Measurements from ENCODE around the gene MBTPS2. TPM values are rescaled to one million over a fixed set of nuclear protein-coding genes. Genes with fewer than 3 reads are reported as not detected.

The MBTPS2 gene
- total and polyA plus RNA-seq, 4 donors, result 12.1 to 34.7 (median 29.8) TPM

DNA sequence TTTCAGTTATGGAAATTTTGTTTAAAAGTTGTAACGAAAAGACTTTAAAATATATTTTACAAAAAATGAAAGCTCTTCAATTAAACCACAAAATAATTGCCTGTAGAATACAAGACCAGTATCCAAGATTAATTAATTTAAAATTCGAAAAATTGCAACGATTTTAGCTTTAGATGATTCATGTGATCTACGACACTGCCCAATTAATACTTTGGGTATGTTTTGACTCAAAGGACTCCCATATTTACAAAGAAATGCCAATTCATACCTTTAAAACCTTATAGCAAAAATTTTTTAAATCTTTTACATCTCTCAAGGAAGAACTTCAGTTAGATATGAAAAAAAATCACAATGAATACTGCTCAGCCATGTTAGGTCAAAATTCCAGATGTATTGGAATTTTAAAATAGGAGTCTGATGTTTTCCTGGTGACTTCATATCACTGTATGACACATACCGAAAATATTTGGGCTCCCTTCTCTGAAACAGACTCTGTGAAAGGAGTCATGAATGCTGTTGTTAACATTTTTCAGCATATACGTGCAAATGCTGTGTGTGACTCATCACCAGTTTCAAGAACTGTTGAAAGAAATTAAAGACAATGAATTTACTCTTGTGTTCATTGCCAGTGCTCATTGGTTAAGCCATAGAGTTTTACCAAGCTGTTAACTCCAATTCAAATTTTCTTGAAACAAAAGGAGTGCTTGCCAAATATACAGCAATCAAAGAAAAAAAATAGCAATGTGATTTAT, 87.3 kb downstream of the MBTPS2 start:
- Histone ChIP-seq H3K36me3 (ENCODE audit: control insufficient read depth, insufficient read depth, low read length) (no peaks in the 10 kb centered on the region), H3K27me3 (ENCODE audit: control insufficient read depth, insufficient read depth, low read length) (no peaks in the 10 kb centered on the region), H3K27ac (ENCODE audit: low read depth, low read length) (no peak overlapping the region), H3K4me3 (ENCODE audit: low read depth, low read length) (no peak overlapping the region), H3K4me1 (ENCODE audit: control insufficient read depth, insufficient read depth, low read length) (no peaks in the 10 kb centered on the region), H3K9me3 (ENCODE audit: control insufficient read depth, insufficient read depth, low read length) (no peaks in the 10 kb centered on the region)
- peak in 1 of 6 donors; percentile 56 for DNase-seq (ENCODE audit: low read depth in 4 of 6, low spot score in 6 of 6)
- WGBS (ENCODE audit: insufficient coverage), result no CpG with 5 or more reads among the region's 6 CpGs

DNA sequence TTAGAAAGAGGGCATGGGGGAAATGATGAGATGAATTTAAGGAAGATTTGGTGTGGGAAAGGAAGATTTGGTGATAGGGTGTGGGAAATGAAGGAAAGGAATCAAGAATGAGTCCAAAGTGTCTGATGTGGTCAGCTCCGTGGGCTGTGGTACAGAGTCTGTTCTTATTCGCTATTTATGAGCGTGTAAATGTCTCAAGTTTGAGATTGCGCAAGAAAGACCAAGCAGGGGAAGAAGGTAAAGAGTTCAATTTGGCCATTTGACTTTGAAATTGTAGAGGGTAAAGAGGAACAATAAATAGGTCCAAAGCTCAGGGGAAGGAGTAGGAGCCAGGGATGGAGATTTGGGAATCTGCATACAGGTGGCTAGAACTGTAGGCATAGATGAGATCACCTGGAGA, 89.8 kb downstream of the MBTPS2 start:
- 87% methylated on average over 4 of the region's 4 CpGs for WGBS (ENCODE audit: insufficient coverage)
- Histone ChIP-seq H3K36me3 (ENCODE audit: control insufficient read depth, insufficient read depth, low read length) (no peaks in the 10 kb centered on the region), H3K4me3 (ENCODE audit: low read depth, low read length) (no peak overlapping the region), H3K27me3 (ENCODE audit: control insufficient read depth, insufficient read depth, low read length) (no peaks in the 10 kb centered on the region), H3K27ac (ENCODE audit: low read depth, low read length) (no peak overlapping the region), H3K9me3 (ENCODE audit: control insufficient read depth, insufficient read depth, low read length) (no peaks in the 10 kb centered on the region), H3K4me1 (ENCODE audit: control insufficient read depth, insufficient read depth, low read length) (no peaks in the 10 kb centered on the region)
- DNase-seq (ENCODE audit: low read depth in 4 of 6, low spot score in 6 of 6), result no peak

DNA sequence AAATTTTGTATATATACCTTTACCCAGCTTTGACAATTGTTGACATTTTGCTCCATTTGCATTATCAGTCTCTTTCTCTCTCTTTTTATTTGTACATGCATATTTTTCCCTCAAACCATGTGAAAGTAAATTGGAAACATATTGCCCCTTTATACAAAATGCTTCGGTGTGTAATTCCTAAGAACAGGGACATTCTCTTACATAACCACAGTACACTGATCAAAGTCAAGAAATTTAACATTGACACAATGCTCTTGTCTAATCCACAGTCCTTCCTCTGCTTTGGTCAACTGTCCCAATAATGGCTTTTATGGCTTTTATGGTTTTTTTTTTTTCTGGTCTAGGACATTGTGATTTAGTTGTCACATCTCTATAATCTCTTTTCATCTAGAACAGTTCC, 91.6 kb downstream of the MBTPS2 start:
- no peak for DNase-seq (ENCODE audit: low read depth in 4 of 6, low spot score in 6 of 6)

DNA sequence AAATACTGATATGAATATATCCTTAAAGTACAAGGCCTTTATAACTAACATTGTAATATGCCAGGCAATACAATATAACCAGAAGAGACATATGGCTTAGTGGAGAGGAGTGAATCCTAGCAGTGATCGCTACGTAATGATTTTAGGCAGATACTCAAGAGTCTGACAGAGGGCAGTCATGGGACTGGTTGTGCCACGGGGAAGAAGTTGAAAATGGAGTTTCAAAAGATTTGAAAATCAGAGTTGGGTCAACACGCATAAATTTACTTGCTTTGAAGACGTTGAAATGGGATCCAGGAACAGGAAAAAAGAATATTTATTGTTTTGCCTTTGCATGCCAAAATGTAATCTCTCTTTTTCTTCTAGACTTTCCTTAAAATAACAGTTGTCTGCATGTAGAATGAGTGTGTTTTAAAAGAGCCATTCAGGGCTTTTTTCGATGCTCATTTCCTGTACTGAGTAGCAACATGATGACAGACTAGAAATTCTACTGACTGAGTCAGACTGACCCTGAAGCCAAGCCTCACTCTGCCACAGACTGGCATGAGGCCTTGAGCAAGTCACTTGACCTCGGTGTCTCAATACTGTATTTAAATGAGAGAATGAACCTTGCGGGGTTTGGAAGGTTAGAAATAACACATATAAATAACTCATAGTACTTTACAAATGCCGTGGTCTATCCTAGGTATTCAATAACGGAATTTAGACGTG, 93.0 kb downstream of the MBTPS2 start:
- Histone ChIP-seq H3K27ac (ENCODE audit: low read depth, low read length) (no peak overlapping the region), H3K4me3 (ENCODE audit: low read depth, low read length) (no peak overlapping the region), H3K4me1 (ENCODE audit: control insufficient read depth, insufficient read depth, low read length) (no peaks in the 10 kb centered on the region), H3K36me3 (ENCODE audit: control insufficient read depth, insufficient read depth, low read length) (no peaks in the 10 kb centered on the region), H3K27me3 (ENCODE audit: control insufficient read depth, insufficient read depth, low read length) (no peaks in the 10 kb centered on the region), H3K9me3 (ENCODE audit: control insufficient read depth, insufficient read depth, low read length) (no peaks in the 10 kb centered on the region)
- WGBS (ENCODE audit: insufficient coverage), result 56% methylated on average over 4 of the region's 11 CpGs
- DNase-seq (ENCODE audit: low read depth in 4 of 6, low spot score in 6 of 6), result peak in 1 of 6 donors; percentile 15

More for the DNA sequence above, 91.6 kb downstream of the MBTPS2 start:
- Histone ChIP-seq H3K4me1 (ENCODE audit: control insufficient read depth, insufficient read depth, low read length) (no peaks in the 10 kb centered on the region), H3K27me3 (ENCODE audit: control insufficient read depth, insufficient read depth, low read length) (no peaks in the 10 kb centered on the region), H3K27ac (ENCODE audit: low read depth, low read length) (no peak overlapping the region), H3K9me3 (ENCODE audit: control insufficient read depth, insufficient read depth, low read length) (no peaks in the 10 kb centered on the region), H3K36me3 (ENCODE audit: control insufficient read depth, insufficient read depth, low read length) (no peaks in the 10 kb centered on the region), H3K4me3 (ENCODE audit: low read depth, low read length) (no peak overlapping the region)
- WGBS (ENCODE audit: insufficient coverage), result no CpG with 5 or more reads among the region's 1 CpG

DNA sequence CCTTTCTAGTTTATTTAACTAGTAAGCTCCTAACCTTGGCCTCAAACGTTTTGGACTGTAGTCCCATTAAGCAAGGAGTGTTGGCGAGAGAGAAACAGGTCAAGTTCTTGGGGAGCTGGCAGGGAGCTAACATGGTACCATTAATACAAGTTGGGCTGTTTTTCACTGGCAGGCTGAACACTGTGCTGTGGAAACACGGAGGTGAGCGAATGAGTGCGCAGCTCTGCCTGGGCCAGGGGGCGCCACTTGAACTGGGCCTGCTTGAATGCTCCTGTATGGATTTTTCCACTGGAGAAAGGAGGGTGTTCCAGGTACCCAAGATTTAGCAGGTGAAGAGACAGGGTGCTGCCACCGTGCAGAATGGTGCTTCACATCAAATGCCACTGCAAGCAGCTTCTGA, 93.7 kb downstream of the MBTPS2 start:
- Histone ChIP-seq H3K4me3 (ENCODE audit: low read depth, low read length) (no peak overlapping the region), H3K9me3 (ENCODE audit: control insufficient read depth, insufficient read depth, low read length) (no peaks in the 10 kb centered on the region), H3K4me1 (ENCODE audit: control insufficient read depth, insufficient read depth, low read length) (no peaks in the 10 kb centered on the region), H3K27me3 (ENCODE audit: control insufficient read depth, insufficient read depth, low read length) (no peaks in the 10 kb centered on the region), H3K27ac (ENCODE audit: low read depth, low read length) (no peak overlapping the region), H3K36me3 (ENCODE audit: control insufficient read depth, insufficient read depth, low read length) (no peaks in the 10 kb centered on the region)
- no peak for DNase-seq (ENCODE audit: low read depth in 4 of 6, low spot score in 6 of 6)
- WGBS (ENCODE audit: insufficient coverage), result 62% methylated on average over 7 of the region's 7 CpGs

DNA sequence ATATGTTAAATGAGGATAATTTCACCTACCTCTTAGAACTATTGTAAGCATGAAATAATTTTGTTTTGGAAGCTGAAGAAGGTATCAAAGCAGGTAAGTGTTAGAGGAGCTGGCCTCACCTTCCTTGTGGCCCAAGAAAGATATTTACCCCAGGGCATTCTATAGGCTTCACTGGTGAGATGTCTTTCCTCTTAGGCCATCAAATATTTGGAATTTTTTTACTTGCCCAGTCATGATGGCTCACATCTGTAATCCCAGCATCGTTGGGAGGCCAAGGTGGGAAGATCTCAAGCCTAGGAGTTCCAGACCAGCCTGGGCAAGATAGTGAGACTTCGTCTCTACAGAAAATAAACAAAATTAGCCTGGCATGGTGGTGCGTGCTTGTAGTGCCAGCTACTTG, 95.0 kb downstream of the MBTPS2 start:
- Histone ChIP-seq H3K27ac (ENCODE audit: low read depth, low read length) (no peak overlapping the region), H3K4me3 (ENCODE audit: low read depth, low read length) (no peak overlapping the region), H3K27me3 (ENCODE audit: control insufficient read depth, insufficient read depth, low read length) (no peaks in the 10 kb centered on the region), H3K36me3 (ENCODE audit: control insufficient read depth, insufficient read depth, low read length) (no peaks in the 10 kb centered on the region), H3K4me1 (ENCODE audit: control insufficient read depth, insufficient read depth, low read length) (no peaks in the 10 kb centered on the region), H3K9me3 (ENCODE audit: control insufficient read depth, insufficient read depth, low read length) (no peaks in the 10 kb centered on the region)
- DNase-seq (ENCODE audit: low read depth in 4 of 6, low spot score in 6 of 6), result no peak
- WGBS (ENCODE audit: insufficient coverage), result 84% methylated on average over 3 of the region's 3 CpGs

Small RNA genes lying within 50 kb of the gene (small RNA-seq; reads per million reads assigned to genes)
- gene U73479.1 (ENCODE audit: low replicate concordance), result not detected

Other genes with a start within 250 kb of the MBTPS2 start
- under 1 TPM; 0.11 to 0.20 TPM for gene KLHL34, start 181.3 kb upstream of the MBTPS2 start, total RNA-seq
- under 1 TPM; 0.65 to 0.67 TPM for gene KLHL34, start 181.3 kb upstream of the MBTPS2 start, polyA plus RNA-seq (ENCODE audit: insufficient read length in 2 of 2)
- under 1 TPM; 0.28 to 0.89 TPM for gene SMPX, start 81.5 kb upstream of the MBTPS2 start, total RNA-seq
- under 1 TPM in 1 of 2 donors, not detected in 1; 0.50 TPM for gene SMPX, start 81.5 kb upstream of the MBTPS2 start, polyA plus RNA-seq (ENCODE audit: insufficient read length in 2 of 2)
- gene YY2, start 16.4 kb downstream of the MBTPS2 start, total RNA-seq, result 1 to 10 TPM; 1.4 to 1.5 TPM
- 1 to 10 TPM; 1.7 to 2.1 TPM for gene YY2, start 16.4 kb downstream of the MBTPS2 start, polyA plus RNA-seq (ENCODE audit: insufficient read length in 2 of 2)
- 10 to 100 TPM; 54.3 to 74.7 TPM for gene SMS, start 101.1 kb downstream of the MBTPS2 start, total RNA-seq
- gene SMS, start 101.1 kb downstream of the MBTPS2 start, polyA plus RNA-seq (ENCODE audit: insufficient read length in 2 of 2), result 100 to 1,000 TPM in 1 of 2 donors, 10 to 100 TPM in 1; 94.8 to 110 TPM
- 1 to 10 TPM in 1 of 2 donors, under 1 TPM in 1; 0.55 to 1.2 TPM for gene PHEX, start 192.7 kb downstream of the MBTPS2 start, total RNA-seq
- under 1 TPM; 0.62 to 0.92 TPM for gene PHEX, start 192.7 kb downstream of the MBTPS2 start, polyA plus RNA-seq (ENCODE audit: insufficient read length in 2 of 2)